COLO829 (cell line): ENCODE measurements around the gene P4HTM.
"Not testable (repeated sequence)": the region's sequence is repeated elsewhere in the genome, so short reads cannot be mapped to it uniquely, and the experiment has no call there.

Source experiments
- DNase-seq: peaks from one replicate; pipeline ENCODE4 v3.0.0; 2012; ENCODE audit warnings: low spot score

Gene P4HTM

GRCh38 chr3:49007771-49008528 lies 17.9 kb downstream of the P4HTM start:
- DNase-seq: peak; percentile 78

DNA sequence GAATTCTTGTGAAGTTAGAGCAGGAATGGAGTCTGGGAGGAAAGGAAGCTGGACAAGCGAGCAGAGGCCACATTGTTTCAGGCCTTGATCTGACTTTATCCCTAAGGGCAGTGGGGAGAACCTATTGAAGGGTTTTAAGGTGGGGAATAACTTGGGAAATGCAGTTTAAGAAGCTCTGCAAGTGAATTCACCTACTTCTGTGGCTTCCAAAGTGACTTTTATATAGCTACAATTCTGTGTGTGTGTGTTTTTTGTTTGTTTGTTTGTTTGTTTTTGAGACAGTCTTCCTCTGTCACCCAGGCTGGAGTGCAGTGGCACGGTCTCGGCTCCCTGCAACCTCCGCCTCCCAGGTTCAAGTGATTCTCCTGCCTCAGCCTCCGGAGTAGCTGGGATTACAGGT lies 18.6 kb downstream of the P4HTM start:
- DNase-seq: not testable (repeated sequence)

DNA sequence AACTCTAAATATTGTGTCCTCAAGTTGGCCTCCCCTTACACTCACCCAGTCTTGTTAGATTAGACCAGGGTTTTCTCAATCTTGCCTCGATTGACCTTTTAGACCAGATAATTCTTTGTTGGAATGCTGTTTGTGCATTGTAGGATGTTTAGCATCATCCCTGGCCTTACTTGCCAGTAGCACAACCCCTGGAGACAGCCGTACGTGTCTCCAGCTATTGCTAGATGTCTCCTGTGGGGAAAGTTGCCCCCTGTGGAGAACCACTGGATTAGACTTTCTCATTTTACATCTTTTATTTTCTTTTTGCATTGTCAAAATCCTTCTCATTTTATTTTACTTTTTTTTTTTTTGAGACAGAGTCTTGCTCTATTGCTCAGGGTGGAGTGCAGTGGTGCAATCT lies 19.4 kb downstream of the P4HTM start:
- no peak for DNase-seq

GRCh38 chr3:49012441-49013017 lies 22.5 kb downstream of the P4HTM start:
- no peak for DNase-seq

DNA sequence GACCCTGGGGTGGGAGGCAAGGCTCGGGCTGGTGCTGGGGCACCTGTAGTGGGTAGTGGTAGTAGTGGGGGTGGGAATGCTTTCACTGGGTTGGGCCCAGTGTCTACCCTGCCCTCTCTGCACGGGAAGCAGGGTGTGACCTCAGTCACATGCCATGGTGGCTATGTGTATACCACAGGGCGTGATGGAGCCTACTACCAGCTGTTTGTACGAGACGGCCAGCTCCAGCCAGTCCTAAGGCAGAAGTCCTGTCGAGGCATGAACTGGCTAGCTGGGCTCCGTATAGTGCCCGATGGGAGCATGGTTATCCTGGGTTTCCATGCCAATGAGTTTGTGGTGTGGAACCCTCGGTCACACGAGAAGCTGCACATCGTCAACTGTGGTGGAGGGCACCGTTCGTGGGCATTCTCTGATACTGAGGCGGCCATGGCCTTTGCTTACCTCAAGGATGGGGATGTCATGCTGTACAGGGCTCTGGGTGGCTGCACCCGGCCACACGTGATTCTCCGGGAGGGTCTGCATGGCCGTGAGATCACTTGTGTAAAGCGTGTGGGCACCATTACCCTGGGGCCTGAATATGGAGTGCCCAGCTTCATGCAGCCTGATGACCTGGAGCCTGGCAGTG lies 23.2 kb downstream of the P4HTM start:
- DNase-seq: no peak

- DNase-seq: no peak
These were observed 24.0 kb downstream of the P4HTM start for GRCh38 chr3:49013738-49014660.

- DNase-seq: no peak
These were observed 25.0 kb downstream of the P4HTM start for GRCh38 chr3:49015072-49015471.

DNA sequence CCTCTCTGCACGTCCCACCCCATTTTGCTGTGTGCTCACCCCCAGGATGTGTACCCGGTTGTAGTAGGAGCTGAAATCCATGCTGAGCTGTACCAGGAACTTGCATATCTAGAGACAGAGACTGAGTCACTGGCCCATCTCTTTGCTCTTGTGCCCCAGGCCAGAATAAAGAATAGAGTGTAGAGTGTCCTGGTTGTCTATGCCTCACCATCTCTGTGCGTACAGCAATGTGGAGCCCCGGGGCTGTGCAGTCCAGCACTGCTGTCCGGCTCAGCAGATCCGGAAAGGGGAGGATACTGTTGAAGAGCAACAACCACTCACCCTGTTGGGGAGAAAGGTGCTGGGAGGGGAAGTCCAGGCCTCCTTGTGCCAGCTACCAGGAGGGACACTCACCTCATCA lies 25.7 kb downstream of the P4HTM start:
- no peak for DNase-seq

DNA sequence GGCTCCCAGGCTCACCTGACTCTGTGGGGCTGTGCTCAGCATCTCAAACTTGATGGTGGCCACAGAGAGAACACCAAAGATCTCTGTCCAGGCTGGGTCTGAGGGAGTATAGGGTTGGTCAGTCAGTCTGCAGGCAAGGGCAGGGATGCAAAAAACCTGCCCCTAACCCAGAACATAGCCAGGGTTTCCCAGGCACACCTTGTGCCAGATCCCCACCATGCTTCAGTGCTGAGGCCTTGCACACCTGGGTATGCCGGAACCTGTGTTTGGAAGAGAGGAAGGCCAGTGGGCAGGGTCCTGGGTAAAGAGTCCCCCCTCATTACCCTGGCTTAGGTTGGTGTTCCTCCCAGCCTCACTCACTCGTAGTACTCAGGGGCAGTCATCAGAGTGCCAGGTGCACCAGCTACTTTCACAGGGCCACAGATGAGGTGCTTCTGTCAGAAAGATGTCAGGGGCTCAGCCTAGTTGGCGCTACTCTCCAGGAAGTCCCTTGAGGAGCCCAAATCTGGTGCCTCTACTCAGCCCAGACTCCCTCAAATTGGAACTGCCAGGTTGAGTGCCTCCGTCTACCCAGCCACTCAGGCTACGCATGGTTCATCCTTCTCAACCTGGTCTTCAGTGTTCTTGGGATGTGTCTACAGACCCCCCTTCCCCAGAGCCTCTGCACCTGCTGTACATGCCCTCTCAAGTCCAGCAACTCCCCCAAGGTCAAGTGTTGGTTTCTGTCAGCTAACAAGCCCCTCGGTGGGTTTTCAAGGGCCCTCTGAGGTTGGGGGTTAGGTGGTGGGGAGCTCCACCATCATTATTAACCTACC lies 26.6 kb downstream of the P4HTM start:
- no peak for DNase-seq

- DNase-seq: no peak
These were observed 27.4 kb downstream of the P4HTM start for GRCh38 chr3:49017229-49017970.

- DNase-seq: no peak
These were observed 28.1 kb downstream of the P4HTM start, which contains the start of gene DALRD3 for GRCh38 chr3:49017971-49018706. Gene DALRD3, minus strand, starts transcription at chr3:49018580. Its CDS starts 16 bp downstream, at chr3:49018564.

DNA sequence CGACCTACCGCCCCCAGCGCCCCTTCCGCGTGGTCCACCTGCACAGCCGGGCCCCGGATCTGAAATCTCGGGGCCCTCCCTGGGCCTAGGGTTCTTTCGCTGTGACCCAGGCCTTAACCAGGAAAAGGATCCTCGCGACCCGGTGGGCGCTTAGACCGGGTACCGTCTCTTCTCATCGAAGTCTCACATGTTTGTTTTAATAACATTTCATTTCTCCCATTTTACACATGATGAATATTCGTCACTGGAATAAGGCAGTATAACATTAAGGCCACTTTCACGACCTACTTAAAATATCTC lies 28.6 kb downstream of the P4HTM start:
- DNase-seq: no peak

DNA sequence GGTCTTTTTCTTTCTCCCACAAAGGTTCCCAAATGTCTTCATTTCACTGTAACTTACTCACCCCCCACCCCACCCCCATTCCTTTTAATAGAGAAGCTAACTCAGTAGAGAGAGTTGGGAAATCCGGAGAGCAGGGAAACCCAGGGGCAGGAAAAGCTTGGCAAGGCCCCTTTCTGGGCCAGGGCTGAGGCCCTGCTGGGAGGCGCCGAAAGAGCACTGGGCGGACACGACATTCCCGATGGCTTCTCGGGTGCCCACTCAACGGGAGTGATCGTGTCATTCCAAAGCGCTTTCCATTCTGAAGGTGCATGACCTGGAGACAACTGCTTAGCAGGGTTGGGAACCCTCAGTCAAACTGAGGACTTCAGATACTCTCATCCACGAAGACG lies 29.9 kb downstream of the P4HTM start:
- no peak for DNase-seq

- DNase-seq: no peak
These were observed 30.5 kb downstream of the P4HTM start for GRCh38 chr3:49020330-49021212.

GRCh38 chr3:49021213-49021812 lies 31.3 kb downstream of the P4HTM start:
- DNase-seq: peak; percentile 97

- DNase-seq: peak; percentile 84
These were observed 32.0 kb downstream of the P4HTM start, which contains the start of gene NDUFAF3 for GRCh38 chr3:49021813-49022687. Gene NDUFAF3, plus strand, starts transcription at chr3:49022121. Its CDS starts 24 bp downstream, at chr3:49022145.

GRCh38 chr3:49022688-49023171 lies 32.7 kb downstream of the P4HTM start:
- no peak for DNase-seq
